ENCODE measurements around the gene FAAP100.
A peak's percentile ranks its signal among the peaks of the same experiment; 100 is the strongest.

FAAP100 gene

DNA sequence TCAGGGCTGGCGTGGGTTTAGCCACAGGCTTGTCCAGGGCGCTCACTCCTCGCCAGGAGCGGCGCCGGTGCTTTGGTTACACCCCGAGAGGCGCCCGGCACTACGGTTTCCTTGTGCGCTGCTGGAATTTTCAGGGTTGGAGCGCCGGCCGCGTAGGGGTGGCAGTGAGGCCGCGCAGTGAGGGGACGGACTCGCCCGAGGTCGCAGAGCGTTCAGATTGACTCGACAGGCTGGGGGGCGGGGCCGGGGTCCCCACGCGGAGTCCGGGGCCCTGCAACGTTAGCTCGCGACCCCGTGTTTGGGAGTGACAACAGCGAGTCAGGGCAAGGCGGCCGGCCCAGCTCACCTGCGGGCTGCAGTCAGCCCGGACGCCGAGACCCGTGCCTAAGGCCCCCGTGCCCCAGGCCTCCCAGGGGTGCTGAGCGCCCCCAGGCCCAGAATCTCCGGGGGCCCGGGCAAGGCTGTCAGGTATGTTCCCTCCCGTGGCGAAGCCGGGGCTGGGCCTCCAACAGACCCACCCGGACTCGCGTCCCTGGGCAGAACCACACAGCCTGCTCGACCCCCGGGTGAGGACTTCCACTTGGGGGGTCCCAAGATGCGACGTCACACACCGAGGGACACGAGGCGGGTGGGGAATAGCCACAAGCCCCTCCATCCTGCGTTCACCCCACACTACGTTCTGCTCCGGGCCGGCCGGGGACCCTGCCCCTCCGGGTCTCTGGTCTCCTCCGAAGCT, 38.2 kb downstream of the FAAP100 start:
- TF ChIP-seq PAX5 (IDR thresholded peaks at IDR 0.05; ENCODE audit: insufficient read depth, low read length, severe bottlenecking) (no peak), TAF1 (IDR thresholded peaks at IDR 0.05; ENCODE audit: low read depth, low read length) (no peak), POU2F2 (IDR thresholded peaks at IDR 0.05; ENCODE audit: low read depth, low read length) (no peak), POLR2AphosphoS5 (IDR thresholded peaks at IDR 0.05; ENCODE audit: low read depth, low read length) (no peak), POLR2A (IDR thresholded peaks at IDR 0.05; ENCODE audit: low read depth, low read length) (no peak), SPI1 (IDR thresholded peaks at IDR 0.05; ENCODE audit: low read depth, low read length) (no peak)
- no peak for DNase-seq (ENCODE audit: insufficient read length, low spot score)
- no peak for FAIRE-seq

DNA sequence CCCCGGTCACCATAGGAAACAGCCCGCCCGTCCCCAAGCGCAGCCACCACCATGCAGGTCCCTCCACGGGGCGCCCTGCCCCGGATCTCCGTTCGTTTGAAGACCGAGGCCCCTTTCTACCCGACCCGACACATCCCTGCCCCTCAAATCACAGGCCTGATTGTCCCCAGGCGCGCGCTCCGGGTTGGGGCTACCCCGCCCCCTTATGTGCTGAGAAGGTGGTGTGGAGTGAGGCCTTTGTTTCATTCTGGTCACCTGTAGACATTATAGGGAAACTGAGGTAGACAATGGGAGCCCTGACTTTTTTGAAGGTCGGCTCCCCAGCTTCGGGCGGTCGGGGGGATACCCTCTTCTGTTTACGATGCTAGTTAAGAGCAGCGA, 38.8 kb downstream of the FAAP100 start:
- no peak for DNase-seq (ENCODE audit: insufficient read length, low spot score)
- TF ChIP-seq POLR2AphosphoS5 (IDR thresholded peaks at IDR 0.05; ENCODE audit: low read depth, low read length), result peak; percentile 67; the same call in 1 of the 2 replicates
- TF ChIP-seq PAX5 (IDR thresholded peaks at IDR 0.05; ENCODE audit: insufficient read depth, low read length, severe bottlenecking), result no peak
- no peak for TF ChIP-seq SPI1 (IDR thresholded peaks at IDR 0.05; ENCODE audit: low read depth, low read length)
- TF ChIP-seq POLR2A (IDR thresholded peaks at IDR 0.05; ENCODE audit: low read depth, low read length), result peak; percentile 68; the same call in 1 of the 2 replicates
- no peak for TF ChIP-seq TAF1 (IDR thresholded peaks at IDR 0.05; ENCODE audit: low read depth, low read length)
- TF ChIP-seq POU2F2 (IDR thresholded peaks at IDR 0.05; ENCODE audit: low read depth, low read length), result no peak
- FAIRE-seq, result no peak

DNA sequence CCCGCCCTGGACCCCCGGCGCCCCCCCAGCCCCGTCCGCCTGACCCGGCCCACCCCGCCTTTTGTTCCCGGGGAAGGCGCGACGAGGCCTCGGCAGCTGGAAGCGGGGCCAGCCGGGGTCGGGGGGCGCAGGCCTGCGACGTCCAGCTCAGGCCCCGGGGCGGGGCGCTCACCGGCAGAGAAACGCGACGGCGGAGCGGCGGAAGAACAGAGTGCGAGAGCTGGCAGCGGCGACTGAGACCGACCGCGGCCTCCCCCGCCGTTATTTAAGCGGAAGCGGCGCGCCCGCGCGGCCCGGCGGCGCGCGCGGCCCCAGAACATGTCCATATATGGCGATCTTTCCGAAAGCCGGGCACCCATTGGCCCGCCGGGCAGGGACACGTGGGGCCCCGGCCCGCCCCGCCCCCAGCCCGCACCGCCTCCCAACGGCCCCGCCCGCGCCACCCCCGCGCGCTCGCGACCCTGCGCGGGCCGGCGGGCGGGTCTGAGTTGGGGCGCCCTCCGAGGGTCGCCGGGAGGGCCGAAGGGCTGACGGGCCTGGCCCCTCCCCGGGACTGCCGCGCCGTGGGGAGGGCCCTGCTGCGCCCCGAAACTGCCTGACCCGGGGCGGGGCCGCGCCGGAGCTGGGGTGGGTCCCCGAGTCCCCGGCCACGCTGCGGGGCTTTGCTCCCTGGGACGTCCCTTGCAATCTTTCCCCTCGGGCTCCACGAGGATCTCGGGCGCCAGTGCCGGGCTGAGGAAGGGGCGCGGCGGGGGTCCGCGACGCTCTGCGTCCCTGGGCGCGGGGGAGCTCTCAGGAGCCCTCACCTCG, 39.4 kb downstream of the FAAP100 start, which contains the start of gene ACTG1:
ACTG1 (minus strand) TSS at position 238 of the 810 bp plus-strand sequence. CDS start 445 bp downstream, outside the sequence.
- DNase-seq (ENCODE audit: insufficient read length, low spot score) (no peak), FAIRE-seq (peak; percentile 59)
- TF ChIP-seq POU2F2 (IDR thresholded peaks at IDR 0.05; ENCODE audit: low read depth, low read length) (peak; percentile 91), SPI1 (IDR thresholded peaks at IDR 0.05; ENCODE audit: low read depth, low read length) (no peak), PAX5 (IDR thresholded peaks at IDR 0.05; ENCODE audit: insufficient read depth, low read length, severe bottlenecking) (peak; percentile 43), POLR2AphosphoS5 (IDR thresholded peaks at IDR 0.05; ENCODE audit: low read depth, low read length) (peak; percentile 99), POLR2A (IDR thresholded peaks at IDR 0.05; ENCODE audit: low read depth, low read length) (peak; percentile 97), TAF1 (IDR thresholded peaks at IDR 0.05; ENCODE audit: low read depth, low read length) (peak; percentile 94)

GRCh38 chr17:81511804-81512561, 40.2 kb downstream of the FAAP100 start:
- TF ChIP-seq POLR2AphosphoS5 (IDR thresholded peaks at IDR 0.05; ENCODE audit: low read depth, low read length) (peak; percentile 68), POU2F2 (IDR thresholded peaks at IDR 0.05; ENCODE audit: low read depth, low read length) (no peak), POLR2A (IDR thresholded peaks at IDR 0.05; ENCODE audit: low read depth, low read length) (peak; percentile 47), PAX5 (IDR thresholded peaks at IDR 0.05; ENCODE audit: insufficient read depth, low read length, severe bottlenecking) (no peak), SPI1 (IDR thresholded peaks at IDR 0.05; ENCODE audit: low read depth, low read length) (no peak)
- no peak for DNase-seq (ENCODE audit: insufficient read length, low spot score)
- no peak for FAIRE-seq

- FAIRE-seq (peak; percentile 41), DNase-seq (ENCODE audit: insufficient read length, low spot score) (no peak)
- no peak for TF ChIP-seq SPI1 (IDR thresholded peaks at IDR 0.05; ENCODE audit: low read depth, low read length)
- TF ChIP-seq TAF1 (IDR thresholded peaks at IDR 0.05; ENCODE audit: low read depth, low read length), result 0 out of 2 replicates have a peak, but pooled peaks have one; percentile 11
Measured at GRCh38 chr17:81511554-81511803, 40.7 kb downstream of the FAAP100 start.

DNA sequence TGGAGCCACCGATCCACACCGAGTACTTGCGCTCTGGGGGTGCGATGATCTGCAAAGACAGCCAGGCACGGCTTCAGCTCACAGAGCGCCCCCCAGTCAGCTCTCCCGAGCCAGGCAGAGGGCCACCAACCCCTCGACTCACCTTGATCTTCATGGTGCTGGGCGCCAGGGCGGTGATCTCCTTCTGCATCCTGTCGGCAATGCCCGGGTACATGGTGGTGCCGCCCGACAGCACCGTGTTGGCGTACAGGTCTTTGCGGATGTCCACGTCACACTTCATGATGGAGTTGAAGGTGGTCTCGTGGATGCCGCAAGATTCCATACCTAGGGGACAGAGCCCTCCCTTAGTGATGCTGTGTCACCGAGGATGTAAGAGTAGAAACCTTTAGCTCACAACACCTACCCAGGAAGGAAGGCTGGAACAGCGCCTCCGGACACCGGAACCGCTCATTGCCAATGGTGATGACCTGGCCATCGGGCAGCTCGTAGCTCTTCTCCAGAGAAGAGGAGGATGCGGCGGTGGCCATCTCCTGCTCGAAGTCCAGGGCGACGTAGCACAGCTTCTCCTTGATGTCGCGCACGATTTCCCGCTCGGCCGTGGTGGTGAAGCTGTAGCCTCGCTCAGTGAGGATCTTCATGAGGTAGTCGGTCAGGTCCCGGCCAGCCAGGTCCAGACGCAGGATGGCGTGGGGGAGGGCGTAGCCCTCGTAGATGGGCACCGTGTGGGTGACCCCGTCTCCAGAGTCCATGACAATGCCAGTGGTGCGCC, 41.2 kb downstream of the FAAP100 start:
- peak; percentile 41; the same call in 1 of the 2 replicates for TF ChIP-seq POLR2AphosphoS5 (IDR thresholded peaks at IDR 0.05; ENCODE audit: low read depth, low read length)
- TF ChIP-seq POU2F2 (IDR thresholded peaks at IDR 0.05; ENCODE audit: low read depth, low read length), result 0 out of 2 replicates have a peak, but pooled peaks have one; percentile 46
- TF ChIP-seq POLR2A (IDR thresholded peaks at IDR 0.05; ENCODE audit: low read depth, low read length), result peak; percentile 48
- no peak for TF ChIP-seq TAF1 (IDR thresholded peaks at IDR 0.05; ENCODE audit: low read depth, low read length)
- DNase-seq (ENCODE audit: insufficient read length, low spot score) (no peak), FAIRE-seq (peak; percentile 59)

GRCh38 chr17:81509972-81510784, 42.0 kb downstream of the FAAP100 start:
- TF ChIP-seq SPI1 (IDR thresholded peaks at IDR 0.05; ENCODE audit: low read depth, low read length), result no peak
- TF ChIP-seq PAX5 (IDR thresholded peaks at IDR 0.05; ENCODE audit: insufficient read depth, low read length, severe bottlenecking), result no peak
- TF ChIP-seq POLR2A (IDR thresholded peaks at IDR 0.05; ENCODE audit: low read depth, low read length), result no peak; the same call in 1 of the 2 replicates
- peak; percentile 13; the same call in 1 of the 2 replicates for TF ChIP-seq POU2F2 (IDR thresholded peaks at IDR 0.05; ENCODE audit: low read depth, low read length)
- no peak for TF ChIP-seq POLR2AphosphoS5 (IDR thresholded peaks at IDR 0.05; ENCODE audit: low read depth, low read length)
- DNase-seq (ENCODE audit: insufficient read length, low spot score) (no peak), FAIRE-seq (no peak)
